Measurements from ENCODE around the gene ZBTB45. TPM values are rescaled to one million over a fixed set of nuclear protein-coding genes. Genes with fewer than 3 reads are reported as not detected.
"Not testable (repeated sequence)": the region's sequence is repeated elsewhere in the genome, so short reads cannot be mapped to it uniquely, and the experiment has no call there.

The ZBTB45 gene
- total and polyA plus RNA-seq, 8 donors, result 4.3 to 9.3 (median 6.3) TPM

GRCh38 chr19:58544591-58545285 is 25.1 kb upstream of the ZBTB45 start:
- no peak for FAIRE-seq
- peak in 4 of 6 donors; percentile 62 to 89 (median 75) for DNase-seq
- no peaks in the 10 kb centered on the region for H3K27me3 ChIP-seq

GRCh38 chr19:58543826-58544590 is 24.4 kb upstream of the ZBTB45 start, which contains the start of gene TRIM28:
Gene TRIM28, plus strand, starts transcription at chr19:58544064. Its CDS starts 694 bp downstream, at chr19:58544758.
- H3K27ac ChIP-seq, result peak within 1 kb of the TSS; percentile 90 to 99 (median 94)
- H3K36me3 ChIP-seq, result peaks cover 1 to 20% (median 16%) of the 10 kb centered on the region in 3 donors
- peak within 1 kb of the TSS; percentile 80 to 93 (median 84) for H3K4me3 ChIP-seq
- H3K9me3 ChIP-seq, result no peaks in the 10 kb centered on the region
- 0 to 1% methylated on average over 58 to 73 of the region's 73 CpGs for WGBS, 2 donors
- DNase-seq (peak; percentile 96 to 100 (median 98)), ATAC-seq (peak; percentile 92 to 98 (median 95)), FAIRE-seq (peak; percentile 49)
- no peaks in the 10 kb centered on the region for H3K27me3 ChIP-seq
- TF ChIP-seq CTCF (IDR thresholded peaks at IDR 0.05), result no peak
- intact Hi-C loops (cut with DNase I), result no loop called here
- peaks cover 0 to 13% (median 8%) of the 10 kb centered on the region in 3 donors for H3K4me1 ChIP-seq

More at GRCh38 chr19:58544591-58545285, 25.1 kb upstream of the ZBTB45 start:
- Histone ChIP-seq H3K4me1 (peaks cover 0 to 13% (median 8%) of the 10 kb centered on the region in 3 donors), H3K9me3 (no peaks in the 10 kb centered on the region), H3K36me3 (peaks cover 7 to 27% (median 23%) of the 10 kb centered on the region in 3 donors), H3K27ac (peak overlapping the region; percentile 90 to 99 (median 94)), H3K4me3 (peak overlapping the region; percentile 80 to 93 (median 84))
- ATAC-seq, result peak; percentile 6 to 53 (median 16)
- TF ChIP-seq CTCF (IDR thresholded peaks at IDR 0.05), result no peak
- 0% methylated on average over 50 to 91 of the region's 92 CpGs for WGBS, 2 donors
- intact Hi-C loops (cut with DNase I), result no loop called here

GRCh38 chr19:58542641-58543372 is 23.2 kb upstream of the ZBTB45 start:
- H3K9me3 ChIP-seq; H3K36me3 ChIP-seq; ATAC-seq; FAIRE-seq; H3K27me3 ChIP-seq; intact Hi-C loops (cut with DNase I): not testable (repeated sequence)
- peak in 1 of 6 donors; percentile 13 for DNase-seq
- Histone ChIP-seq H3K27ac (peak overlapping the region in 3 of 4 donors; percentile 90 to 99 (median 97)), H3K4me1 (peaks cover 0 to 15% (median 8%) of the 10 kb centered on the region in 3 donors), H3K4me3 (peak overlapping the region in 2 of 4 donors; percentile 80 to 93)
- WGBS, 2 donors, result 69 to 74% methylated on average over 18 of the region's 18 CpGs

- H3K27me3 ChIP-seq; H3K27ac ChIP-seq; H3K4me3 ChIP-seq; DNase-seq; H3K9me3 ChIP-seq; H3K4me1 ChIP-seq; intact Hi-C loops (cut with DNase I); ATAC-seq; H3K36me3 ChIP-seq; FAIRE-seq: not testable (repeated sequence)
Observed at GRCh38 chr19:58539169-58539559, 19.6 kb upstream of the ZBTB45 start.

GRCh38 chr19:58538257-58539168 is 18.9 kb upstream of the ZBTB45 start:
- 4 to 7% methylated on average over 51 to 55 of the region's 55 CpGs for WGBS, 2 donors
- intact Hi-C loops (cut with DNase I), result no loop called here
- H3K27me3 ChIP-seq, result no peaks in the 10 kb centered on the region
- no peak overlapping the region for H3K27ac ChIP-seq
- H3K36me3 ChIP-seq, result no peaks in the 10 kb centered on the region
- no peak for FAIRE-seq
- H3K4me1 ChIP-seq, result peaks cover 0 to 2% (median 0%) of the 10 kb centered on the region in 3 donors
- no peak for TF ChIP-seq CTCF (IDR thresholded peaks at IDR 0.05)
- ATAC-seq, result peak; percentile 40 to 82 (median 72)
- H3K9me3 ChIP-seq, result no peaks in the 10 kb centered on the region
- DNase-seq, result peak in 2 of 6 donors; percentile 14 to 18
- peak overlapping the region in 2 of 4 donors; percentile 6 to 37 for H3K4me3 ChIP-seq
